GM23248 (cell line): Measurements from ENCODE around the gene DIABLO. TPM values are rescaled to one million over a fixed set of nuclear protein-coding genes. Genes with fewer than 3 reads are reported as not detected.

Experiments
- DNase-seq: peaks from one replicate; pipeline ENCODE4 v3.0.0-alpha.2; 2015
- H2AFZ ChIP-seq: fragments of 200-600 bp; sonication (generic); 2 replicates; pipeline ENCODE4 v1.6.1; 2016; ENCODE audit warnings: antibody characterized with exemption
- H3F3A ChIP-seq: fragments of 200-600 bp; sonication (generic); 2 replicates; pipeline ENCODE4 v1.6.1; 2016; ENCODE audit warnings: mild to moderate bottlenecking, antibody characterized with exemption, mixed run types; ENCODE audit not compliant: insufficient read depth
- H3K27ac ChIP-seq: fragments of 200-600 bp; sonication (generic); 2 replicates; pipeline ENCODE4 v1.5.1; 2016; ENCODE audit warnings: mild to moderate bottlenecking
- H3K27me3 ChIP-seq: fragments of 200-600 bp; sonication (generic); replicated peaks from 2 replicates; pipeline ENCODE4 v1.6.1; 2016; ENCODE audit warnings: mild to moderate bottlenecking; ENCODE audit not compliant: insufficient read depth
- H3K36me3 ChIP-seq: fragments of 200-600 bp; sonication (generic); 2 replicates; pipeline ENCODE4 v1.6.1; 2016; ENCODE audit warnings: low read depth, mild to moderate bottlenecking
- H3K4me1 ChIP-seq: fragments of 200-600 bp; sonication (generic); 2 replicates; pipeline ENCODE4 v1.6.1; 2016; ENCODE audit warnings: mild to moderate bottlenecking; ENCODE audit not compliant: insufficient read depth
- H3K4me2 ChIP-seq: fragments of 200-600 bp; sonication (generic); one replicate; pipeline ENCODE4 v1.6.1; 2016; ENCODE audit warnings: mild to moderate bottlenecking; ENCODE audit not compliant: unreplicated experiment
- H3K4me3 ChIP-seq: fragments of 200-600 bp; sonication (generic); 2 replicates; pipeline ENCODE4 v1.5.1; 2016; ENCODE audit warnings: mild to moderate bottlenecking
- H3K79me2 ChIP-seq: fragments of 200-600 bp; sonication (generic); 2 replicates; pipeline ENCODE4 v1.6.1; 2016; ENCODE audit warnings: mild to moderate bottlenecking; ENCODE audit not compliant: insufficient read depth
- H3K9ac ChIP-seq: fragments of 200-600 bp; sonication (generic); 2 replicates; pipeline ENCODE4 v1.6.1; 2016; ENCODE audit warnings: mild to moderate bottlenecking
- H3K9me2 ChIP-seq: fragments of 200-600 bp; sonication (generic); 2 replicates; pipeline ENCODE4 v1.6.1; 2016; ENCODE audit warnings: mixed run types, mild to moderate bottlenecking, moderate library complexity; ENCODE audit not compliant: insufficient read depth
- H3K9me3 ChIP-seq: fragments of 200-600 bp; sonication (generic); one replicate; pipeline ENCODE4 v1.6.1; 2017; ENCODE audit warnings: low read depth
- H4K20me1 ChIP-seq: fragments of 200-600 bp; sonication (generic); 2 replicates; pipeline ENCODE4 v1.6.0; 2016; ENCODE audit not compliant: insufficient read depth
- EZH2 ChIP-seq: fragments of 200-600 bp; sonication (generic); IDR thresholded peaks from 2 replicates; pipeline ENCODE4 v1.6.1; 2018; ENCODE audit warnings: antibody characterized with exemption, mild to moderate bottlenecking; ENCODE audit not compliant: insufficient read depth, poor library complexity, severe bottlenecking
- EZH2phosphoT487 ChIP-seq: fragments of 200-600 bp; sonication (generic); IDR thresholded peaks from 2 replicates; pipeline ENCODE4 v1.6.1; 2018; ENCODE audit warnings: antibody characterized with exemption, moderate library complexity, mild to moderate bottlenecking, low read depth; ENCODE audit not compliant: insufficient read depth
- WGBS, 2 experiments: methylation state at CpG; one replicate each; pipeline ENCODE4 v1.1.6; 2015 to 2017; ENCODE audit warnings: low lambda C conversion rate in 2 of 2, low coverage in 1 of 2; ENCODE audit errors: missing lambda C conversion rate in 2 of 2; 5-methylcytosine and 5-hydroxymethylcytosine counted together
- in situ Hi-C: fragments of 300-500 bp; cut with MboI; formaldehyde crosslinking; loops from 2 replicates; pipeline ENCODE4 v1.15.0; 2020
- polyA plus RNA-seq: library from polyadenylated mRNA; unstranded; fragments of >200 nt; fragmentation: Nextera tagmentation; extraction: Ambion mirVana; gene quantifications from 2 replicates; pipeline ENCODE4 v1.2.1, GENCODE V29; 2016
- total RNA-seq: library from RNA; depleted of rRNA; stranded (reverse); fragments of >200 nt; shearing (Covaris generic); gene quantifications from 2 replicates; pipeline ENCODE4 v1.2.3, GENCODE V29; 2014

DIABLO gene
- total and polyA plus RNA-seq, 2 experiments from 2014 or later, result 50.6 to 67.6 TPM

DNA sequence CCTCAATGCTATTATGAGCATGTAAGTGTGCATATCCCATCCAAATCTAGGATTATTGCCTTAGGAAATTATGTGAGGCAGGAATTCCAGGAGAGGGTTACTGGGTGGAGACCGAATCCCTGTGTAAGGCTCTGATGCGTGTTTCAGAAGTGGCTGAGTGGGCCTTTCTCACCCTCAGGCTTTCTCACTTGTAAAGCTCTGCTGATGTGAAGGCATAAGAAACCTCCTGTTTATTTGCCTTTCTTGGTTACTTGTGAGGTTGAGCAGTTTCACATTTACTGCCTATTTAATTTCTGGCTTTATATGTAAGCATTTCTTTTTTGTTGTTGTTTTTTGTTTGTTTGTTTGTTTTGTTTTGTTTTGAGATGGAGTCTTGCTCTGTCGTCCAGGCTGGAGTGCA lies 62.9 kb downstream of the DIABLO start:
- in situ Hi-C loops, result no loop called here
- Histone ChIP-seq H3K9me2 (no peaks in the 10 kb centered on the region), H3K36me3 (no peaks in the 10 kb centered on the region), H3K9me3 (no peaks in the 10 kb centered on the region), H3K79me2 (no peaks in the 10 kb centered on the region), H3K4me2 (no peak overlapping the region), H3K9ac (no peak overlapping the region), H4K20me1 (no peaks in the 10 kb centered on the region), H3K27me3 (no peaks in the 10 kb centered on the region; the same call in 1 of the 2 replicates), H3K4me1 (no peaks in the 10 kb centered on the region), H2AFZ (no peak overlapping the region), H3K27ac (no peak overlapping the region), H3F3A (no peaks in the 10 kb centered on the region), H3K4me3 (no peak overlapping the region)
- DNase-seq, result no peak
- WGBS, 2 experiments, result 66 to 75% methylated on average over 3 of the region's 3 CpGs
- TF ChIP-seq EZH2phosphoT487 (no peak), EZH2 (no peak)

DNA sequence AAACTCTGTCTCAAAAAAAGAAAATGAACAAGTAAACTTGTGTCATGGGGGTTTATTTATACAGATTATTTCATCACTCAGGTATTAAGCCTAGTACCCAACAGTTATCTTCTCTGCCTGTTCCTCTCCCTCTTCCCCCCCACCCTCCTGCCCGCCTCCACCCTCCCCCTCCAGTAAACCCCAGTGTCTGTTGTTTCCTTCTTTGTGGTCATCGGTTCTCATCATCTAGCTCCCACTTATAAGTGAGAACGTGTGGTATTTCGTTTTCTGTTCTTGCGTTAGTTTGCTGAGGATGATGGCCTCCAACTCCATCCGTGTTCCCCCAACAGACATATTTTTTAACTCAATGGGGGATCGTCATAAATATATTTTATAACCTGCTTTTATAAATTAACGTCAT lies 64.2 kb downstream of the DIABLO start:
- no peak overlapping the region for H3K4me3 ChIP-seq
- TF ChIP-seq EZH2, result no peak
- no peak for TF ChIP-seq EZH2phosphoT487

DNA sequence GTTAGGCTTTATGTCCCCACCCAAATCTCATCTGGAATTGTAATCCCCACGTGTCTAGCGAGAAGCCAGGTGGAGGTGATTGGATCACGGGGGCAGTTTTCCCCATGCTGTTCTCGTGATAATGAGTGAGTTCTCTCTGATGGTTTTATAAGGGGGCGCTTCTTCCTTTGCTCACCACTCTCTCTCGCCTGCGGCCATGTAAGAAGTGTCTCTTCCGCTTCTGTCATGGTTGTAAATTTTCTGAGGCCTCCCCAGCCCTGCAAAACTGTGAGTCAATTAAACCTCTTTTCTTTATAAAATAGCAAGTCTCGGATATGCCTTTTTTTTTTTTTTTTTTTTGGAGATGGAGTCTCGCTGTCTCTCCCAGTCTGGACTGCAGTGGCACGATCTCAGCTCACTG lies 65.1 kb downstream of the DIABLO start:
- Histone ChIP-seq H3K36me3 (no peaks in the 10 kb centered on the region), H3K79me2 (no peaks in the 10 kb centered on the region), H3K27ac (no peak overlapping the region), H2AFZ (no peak overlapping the region), H3K9me3 (no peaks in the 10 kb centered on the region), H3F3A (no peaks in the 10 kb centered on the region), H3K9me2 (no peaks in the 10 kb centered on the region), H3K9ac (no peak overlapping the region), H4K20me1 (no peaks in the 10 kb centered on the region), H3K4me1 (no peaks in the 10 kb centered on the region), H3K4me3 (no peak overlapping the region), H3K4me2 (no peak overlapping the region), H3K27me3 (no peaks in the 10 kb centered on the region; the same call in 1 of the 2 replicates)
- WGBS, 2 experiments, result 50 to 52% methylated on average over 11 of the region's 11 CpGs
- DNase-seq, result no peak
- in situ Hi-C loops, result no loop called here
- TF ChIP-seq EZH2phosphoT487 (no peak), EZH2 (no peak)

More for the DNA sequence above, 64.2 kb downstream of the DIABLO start:
- H3K79me2 ChIP-seq, result no peaks in the 10 kb centered on the region
- WGBS, 2 experiments, result 38 to 42% methylated on average over 8 of the region's 8 CpGs
- no peak for DNase-seq
- H3K36me3 ChIP-seq, result no peaks in the 10 kb centered on the region
- no peak overlapping the region for H2AFZ ChIP-seq
- no peaks in the 10 kb centered on the region for H4K20me1 ChIP-seq
- H3K9me3 ChIP-seq, result no peaks in the 10 kb centered on the region
- H3K9ac ChIP-seq, result no peak overlapping the region
- no peak overlapping the region for H3K27ac ChIP-seq
- no peaks in the 10 kb centered on the region for H3K9me2 ChIP-seq
- no peaks in the 10 kb centered on the region for H3K4me1 ChIP-seq
- H3F3A ChIP-seq, result no peaks in the 10 kb centered on the region
- no peaks in the 10 kb centered on the region; the same call in 1 of the 2 replicates for H3K27me3 ChIP-seq
- in situ Hi-C loops, result no loop called here
- H3K4me2 ChIP-seq, result no peak overlapping the region

DNA sequence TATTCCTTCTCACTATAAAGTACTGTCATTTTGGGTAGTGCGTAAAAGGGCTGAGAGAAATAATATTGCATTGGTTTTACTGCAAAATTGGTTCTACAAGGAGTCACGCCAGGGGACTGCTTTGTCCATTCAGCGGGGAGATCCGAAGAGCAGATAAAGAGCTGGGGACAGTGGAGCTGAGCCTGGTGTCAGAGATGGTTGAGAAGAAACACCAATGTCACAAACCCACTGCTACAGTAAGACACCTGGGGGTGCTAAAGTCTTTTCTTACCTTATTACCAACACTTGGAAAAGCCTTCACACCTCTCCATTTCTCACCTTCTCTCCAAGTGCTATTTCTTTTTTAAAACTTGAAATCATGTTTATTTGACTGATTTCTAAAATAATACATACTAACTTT lies 66.0 kb downstream of the DIABLO start:
- 66 to 72% methylated on average over 4 of the region's 4 CpGs for WGBS, 2 experiments
- in situ Hi-C loops, result no loop called here

More for the DNA sequence above, 66.0 kb downstream of the DIABLO start:
- Histone ChIP-seq H3K79me2 (no peaks in the 10 kb centered on the region), H3K9ac (no peak overlapping the region), H3K27ac (no peak overlapping the region), H3K4me1 (no peaks in the 10 kb centered on the region), H3K36me3 (no peaks in the 10 kb centered on the region), H3K9me3 (no peaks in the 10 kb centered on the region), H3K27me3 (no peaks in the 10 kb centered on the region), H2AFZ (no peak overlapping the region), H4K20me1 (no peaks in the 10 kb centered on the region), H3K9me2 (no peaks in the 10 kb centered on the region), H3K4me3 (no peak overlapping the region), H3K4me2 (no peak overlapping the region), H3F3A (no peaks in the 10 kb centered on the region)
- DNase-seq, result no peak
- TF ChIP-seq EZH2 (no peak), EZH2phosphoT487 (no peak)
